HepG2 (cell line): Measurements from ENCODE around the gene ACTR1B. TPM values are rescaled to one million over a fixed set of nuclear protein-coding genes. Genes with fewer than 3 reads are reported as not detected.

Experiments used
- CENPBD1 ChIP-seq: sonication (generic); formaldehyde crosslinking; IDR thresholded peaks from 2 replicates; pipeline ENCODE4 v1.8.0; 2022; ENCODE audit warnings: missing genetic modification reagents, low read depth, mild to moderate bottlenecking, borderline replicate concordance
- EEA1 ChIP-seq: sonication (generic); formaldehyde crosslinking; IDR thresholded peaks from 2 replicates; pipeline ENCODE4 v1.5.1; 2020; ENCODE audit warnings: mild to moderate bottlenecking, missing genetic modification reagents, borderline replicate concordance
- FOXC1 ChIP-seq: sonication (generic); formaldehyde crosslinking; IDR thresholded peaks from 2 replicates; pipeline ENCODE4 v1.8.0; 2022; ENCODE audit warnings: mild to moderate bottlenecking, missing genetic modification reagents, borderline replicate concordance
- FOXK1 ChIP-seq: sonication (generic); formaldehyde crosslinking; IDR thresholded peaks from 2 replicates; pipeline ENCODE4 v1.4.0; 2020; ENCODE audit warnings: low read depth, missing genetic modification reagents, borderline replicate concordance
- HHEX ChIP-seq: IDR thresholded peaks from 2 replicates; pipeline ENCODE4 v1.6.1; 2016; ENCODE audit warnings: control low read depth
- HINFP ChIP-seq: sonication (generic); formaldehyde crosslinking; IDR thresholded peaks from 2 replicates; pipeline ENCODE4 v1.4.0; 2020; ENCODE audit warnings: low read depth, mild to moderate bottlenecking, missing genetic modification reagents
- HMGA1 ChIP-seq: sonication (generic); formaldehyde crosslinking; conservative IDR thresholded peaks from 2 replicates; pipeline ENCODE4 v1.4.0; 2020; ENCODE audit warnings: missing genetic modification reagents
- KMT2A ChIP-seq: sonication (generic); formaldehyde crosslinking; IDR thresholded peaks from 2 replicates; pipeline ENCODE4 v1.4.0; 2020; ENCODE audit warnings: missing genetic modification reagents
- MBD4 ChIP-seq: IDR thresholded peaks from 2 replicates; pipeline ENCODE4 v1.6.1; 2012; ENCODE audit warnings: low read length, inconsistent platforms, borderline replicate concordance
- PBX3 ChIP-seq: sonication (generic); formaldehyde crosslinking; IDR thresholded peaks from 2 replicates; pipeline ENCODE4 v1.8.1; 2023; ENCODE audit warnings: missing genetic modification reagents, inconsistent platforms, borderline replicate concordance
- SETDB1 ChIP-seq: sonication (generic); formaldehyde crosslinking; IDR thresholded peaks from 2 replicates; pipeline ENCODE4 v1.5.1; 2020; ENCODE audit warnings: missing genetic modification reagents, mild to moderate bottlenecking, borderline replicate concordance
- TCF12 ChIP-seq, 2 experiments: fragments of 450-650 bp in 1 of 2; sonication (generic) in 1 of 2; formaldehyde crosslinking in 1 of 2; IDR thresholded peaks; 2 replicates each; pipeline versions ENCODE4 v1.6.1 to v1.8.0; 2017 to 2022; ENCODE audit warnings: antibody characterized with exemption in 1 of 2, mild to moderate bottlenecking in 1 of 2, missing genetic modification reagents in 1 of 2, moderate library complexity in 1 of 2
- ZFP37 ChIP-seq: sonication (generic); formaldehyde crosslinking; IDR thresholded peaks from 2 replicates; pipeline ENCODE4 v1.4.0; 2020; ENCODE audit warnings: missing genetic modification reagents, borderline replicate concordance
- ZNF251 ChIP-seq: sonication (generic); formaldehyde crosslinking; IDR thresholded peaks from 2 replicates; pipeline ENCODE4 v1.9.0; 2021; ENCODE audit warnings: mild to moderate bottlenecking, missing genetic modification reagents
- ZNF570 ChIP-seq: sonication (generic); formaldehyde crosslinking; IDR thresholded peaks from 2 replicates; pipeline ENCODE4 v1.4.0; 2020; ENCODE audit warnings: mild to moderate bottlenecking, missing genetic modification reagents, borderline replicate concordance
- ZNF761 ChIP-seq: sonication (generic); formaldehyde crosslinking; conservative IDR thresholded peaks from 2 replicates; pipeline ENCODE4 v1.4.0; 2020; ENCODE audit warnings: mild to moderate bottlenecking, missing genetic modification reagents
- ZNF788 ChIP-seq: sonication (generic); formaldehyde crosslinking; IDR thresholded peaks from 2 replicates; pipeline ENCODE4 v1.5.0; 2020; ENCODE audit warnings: mild to moderate bottlenecking, missing genetic modification reagents, borderline replicate concordance
- polyA plus RNA-seq, 8 experiments: library from polyadenylated mRNA; depleted of rRNA in 3 of 8; stranded (reverse) in 7 of 8; unstranded in 1 of 8; fragments of >200 nt; fragmentation: Illumina TruSeq in 4 of 8; extraction: Trizol in 4 of 8; gene quantifications; 2 replicates each; pipeline versions ENCODE4 v1.2.1 to v1.2.3, GENCODE V29; 2011 to 2016; ENCODE audit warnings: low read depth in 4 of 8, missing spikeins in 1 of 8, mixed read lengths in 1 of 8; ENCODE audit not compliant: insufficient read depth in 1 of 8
- total RNA-seq, 5 experiments: library from RNA; depleted of rRNA; stranded (reverse); fragments of >200 nt; fragmentation: Illumina TruSeq; extraction: Trizol; gene quantifications; 2 replicates each; pipeline ENCODE4 v1.2.3, GENCODE V29; 2016; ENCODE audit warnings: low read depth in 1 of 5
- TF ChIP-seq, protein P1 (sequence below): sonication (generic); formaldehyde crosslinking; IDR thresholded peaks from 2 replicates; pipeline ENCODE4 v1.5.0; 2020; ENCODE audit warnings: missing genetic modification reagents
- TF ChIP-seq, protein P2 (sequence below): sonication (generic); formaldehyde crosslinking; IDR thresholded peaks from 2 replicates; pipeline ENCODE4 v1.4.0; 2020; ENCODE audit warnings: missing genetic modification reagents, mild to moderate bottlenecking, borderline replicate concordance

The ACTR1B gene
- total and polyA plus RNA-seq, 2 of the 13 experiments (the other 11 are each of a cell fraction or from before 2014, with no cell fraction given): 61.7 to 76.7 TPM

- TF ChIP-seq ZNF570 (CRISPR knock-in tag) (no peak), ZFP37 (CRISPR knock-in tag) (peak; percentile 49; the same call in 1 of the 2 replicates), HINFP (CRISPR knock-in tag) (peak; percentile 96), ZNF788 (CRISPR knock-in tag) (peak; percentile 34; the same call in 1 of the 2 replicates), HMGA1 (CRISPR knock-in tag) (no peak), EEA1 (CRISPR knock-in tag) (no peak), KMT2A (CRISPR knock-in tag) (peak; percentile 94), CENPBD1 (CRISPR knock-in tag) (0 out of 2 replicates have a peak, but pooled peaks have one; percentile 75), FOXK1 (CRISPR knock-in tag) (peak; percentile 75; the same call in 1 of the 2 replicates), TCF12 (IDR thresholded peaks at IDR 0.05) (no peak), TCF12 (CRISPR knock-in tag; IDR thresholded peaks at IDR 0.05) (no peak), MBD4 (no peak), SETDB1 (CRISPR knock-in tag) (no peak), HHEX (CRISPR knock-in tag) (no peak), FOXC1 (peak; percentile 78; the same call in 1 of the 2 replicates), ZNF761 (CRISPR knock-in tag) (0 out of 2 replicates have a peak, but pooled peaks have one; percentile 16), ZNF251 (CRISPR knock-in tag) (no peak), PBX3 (CRISPR knock-in tag) (peak; percentile 90)
- TF ChIP-seq, protein P1, sequence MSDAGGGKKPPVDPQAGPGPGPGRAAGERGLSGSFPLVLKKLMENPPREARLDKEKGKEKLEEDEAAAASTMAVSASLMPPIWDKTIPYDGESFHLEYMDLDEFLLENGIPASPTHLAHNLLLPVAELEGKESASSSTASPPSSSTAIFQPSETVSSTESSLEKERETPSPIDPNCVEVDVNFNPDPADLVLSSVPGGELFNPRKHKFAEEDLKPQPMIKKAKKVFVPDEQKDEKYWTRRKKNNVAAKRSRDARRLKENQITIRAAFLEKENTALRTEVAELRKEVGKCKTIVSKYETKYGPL (CRISPR knock-in tag): peak; percentile 53
- TF ChIP-seq, protein P2, sequence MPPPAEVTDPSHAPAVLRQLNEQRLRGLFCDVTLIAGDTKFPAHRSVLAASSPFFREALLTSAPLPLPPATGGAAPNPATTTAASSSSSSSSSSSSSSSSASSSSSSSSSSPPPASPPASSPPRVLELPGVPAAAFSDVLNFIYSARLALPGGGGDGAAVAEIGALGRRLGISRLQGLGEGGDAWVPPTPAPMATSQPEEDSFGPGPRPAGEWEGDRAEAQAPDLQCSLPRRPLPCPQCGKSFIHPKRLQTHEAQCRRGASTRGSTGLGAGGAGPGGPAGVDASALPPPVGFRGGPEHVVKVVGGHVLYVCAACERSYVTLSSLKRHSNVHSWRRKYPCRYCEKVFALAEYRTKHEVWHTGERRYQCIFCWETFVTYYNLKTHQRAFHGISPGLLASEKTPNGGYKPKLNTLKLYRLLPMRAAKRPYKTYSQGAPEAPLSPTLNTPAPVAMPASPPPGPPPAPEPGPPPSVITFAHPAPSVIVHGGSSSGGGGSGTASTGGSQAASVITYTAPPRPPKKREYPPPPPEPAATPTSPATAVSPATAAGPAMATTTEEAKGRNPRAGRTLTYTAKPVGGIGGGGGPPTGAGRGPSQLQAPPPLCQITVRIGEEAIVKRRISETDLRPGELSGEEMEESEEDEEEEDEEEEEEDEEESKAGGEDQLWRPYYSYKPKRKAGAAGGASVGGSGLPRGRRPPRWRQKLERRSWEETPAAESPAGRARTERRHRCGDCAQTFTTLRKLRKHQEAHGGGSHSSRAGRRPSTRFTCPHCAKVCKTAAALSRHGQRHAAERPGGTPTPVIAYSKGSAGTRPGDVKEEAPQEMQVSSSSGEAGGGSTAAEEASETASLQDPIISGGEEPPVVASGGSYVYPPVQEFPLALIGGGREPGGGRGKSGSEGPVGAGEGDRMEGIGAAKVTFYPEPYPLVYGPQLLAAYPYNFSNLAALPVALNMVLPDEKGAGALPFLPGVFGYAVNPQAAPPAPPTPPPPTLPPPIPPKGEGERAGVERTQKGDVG (CRISPR knock-in tag): no peak
Observed at GRCh38 chr2:97645695-97646629, 17.9 kb downstream of the ACTR1B start, which contains the start of gene COX5B (continued).
